Activated B cell treated with CpG ODN at 0.5 μM for 24 hours (primary cell): Measurements from ENCODE around the gene XAGE1B. TPM values are rescaled to one million over a fixed set of nuclear protein-coding genes. Genes with fewer than 3 reads are reported as not detected.
"Not testable (repeated sequence)": the region's sequence is repeated elsewhere in the genome, so short reads cannot be mapped to it uniquely, and the experiment has no call there.

Experiments used
- ATAC-seq: fragments of 200-7000 bp; cut with Tn5 transposase; one replicate; pipeline ENCODE4 v1.10.0; 2021; ENCODE audit warnings: low read depth, mild to moderate bottlenecking, moderate library complexity
- CTCF ChIA-PET: fragments of 350-600 bp; sonication (Branson Sonifier 250); formaldehyde crosslinking; loops from one replicate; lab custom pipeline; 2021; ENCODE audit warnings: antibody characterized with exemption; lab: Charles Lee
- POLR2A ChIA-PET: fragments of 350-600 bp; sonication (Branson Sonifier 250); formaldehyde crosslinking; loops from one replicate; lab custom pipeline; 2021; ENCODE audit warnings: antibody characterized with exemption; lab: Charles Lee
- DNase-seq: peaks from one replicate; pipeline ENCODE4 v3.0.0; 2022
- H3K27ac Mint-ChIP-seq: one replicate; pipeline ENCODE4 v1.8.0; 2020; ENCODE audit warnings: mixed read lengths
- H3K27me3 Mint-ChIP-seq: one replicate; pipeline ENCODE4 v1.8.0; 2021; ENCODE audit warnings: mixed read lengths
- H3K36me3 Mint-ChIP-seq: one replicate; pipeline ENCODE4 v1.8.0; 2021; ENCODE audit warnings: low read depth, mixed read lengths
- H3K4me1 Mint-ChIP-seq: one replicate; pipeline ENCODE4 v1.8.0; 2021; ENCODE audit warnings: mixed read lengths
- H3K4me3 Mint-ChIP-seq: one replicate; pipeline ENCODE4 v1.8.0; 2020; ENCODE audit warnings: mild to moderate bottlenecking, mixed read lengths
- H3K9me3 Mint-ChIP-seq: one replicate; pipeline ENCODE4 v1.8.0; 2020; ENCODE audit warnings: mixed read lengths
- intact Hi-C: fragments of 100-400 bp; cut with micrococcal nuclease; formaldehyde crosslinking; loops from one replicate; pipeline ENCODE4 v1.15.1; 2024
- total RNA-seq: library from RNA; stranded (reverse); gene quantifications from 2 replicates; pipeline ENCODE4 v1.2.3, GENCODE V29; 2022
- TF ChIP-seq, protein P1 (sequence below): fragments of 200-600 bp; IDR thresholded peaks from one replicate; pipeline ENCODE4 v1.8.0; 2022; ENCODE audit warnings: antibody characterized with exemption, mild to moderate bottlenecking

XAGE1B gene, protein sequence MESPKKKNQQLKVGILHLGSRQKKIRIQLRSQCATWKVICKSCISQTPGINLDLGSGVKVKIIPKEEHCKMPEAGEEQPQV
- total RNA-seq, result not detected in 2 replicates

DNA sequence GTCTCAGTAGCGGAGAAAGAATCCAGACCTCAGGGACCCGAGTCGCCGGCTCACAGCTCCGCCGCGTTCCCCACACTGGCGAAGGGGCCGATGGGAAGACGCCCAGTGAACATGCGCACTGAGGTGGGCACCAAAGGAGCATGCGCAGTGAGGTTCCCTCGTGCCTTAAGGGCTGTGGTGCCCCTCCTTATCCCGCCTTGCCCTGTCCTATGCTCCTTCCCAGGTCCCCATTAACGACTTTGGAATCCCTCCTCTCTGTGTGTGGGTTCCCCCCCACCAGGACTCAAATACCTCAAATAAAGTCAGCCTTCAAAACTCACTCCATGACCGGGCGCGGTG lies at the start of gene XAGE1B:
Gene XAGE1B, minus strand, starts transcription at position 77 of the 339 bp plus-strand sequence. CDS start 1,536 bp downstream, outside the sequence.
- CTCF ChIA-PET, H3K9me3 Mint-ChIP-seq, H3K27ac Mint-ChIP-seq, H3K36me3 Mint-ChIP-seq, H3K4me3 Mint-ChIP-seq, H3K4me1 Mint-ChIP-seq, DNase-seq, ATAC-seq, POLR2A ChIA-PET, H3K27me3 Mint-ChIP-seq, intact Hi-C loops: not testable (repeated sequence)

DNA sequence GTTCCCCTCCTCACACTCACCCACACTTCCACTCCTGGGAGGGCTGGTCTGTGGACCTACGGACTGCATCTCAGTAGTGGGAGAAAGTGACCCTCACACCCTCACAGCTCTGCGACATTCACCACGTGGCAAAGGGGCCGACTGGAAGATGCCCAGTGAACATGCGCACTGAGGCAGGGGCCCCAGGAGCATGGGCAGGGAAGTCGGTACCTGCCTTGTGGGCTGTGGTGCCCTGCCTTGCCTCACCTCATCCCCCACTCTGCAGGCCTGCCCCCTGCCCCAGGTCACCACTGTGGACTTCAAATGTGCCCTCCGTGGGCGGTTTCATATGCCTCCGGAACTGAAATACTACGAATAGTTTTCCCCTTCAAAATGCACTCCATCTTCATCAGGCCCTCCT lies 46.2 kb upstream of the XAGE1B start:
- ATAC-seq (no peak), DNase-seq (no peak)
- no peaks in the 10 kb centered on the region for H3K27me3 Mint-ChIP-seq
- CTCF ChIA-PET, result no interaction called here
- no peak overlapping the region for H3K4me3 Mint-ChIP-seq
- H3K9me3 Mint-ChIP-seq, result no peaks in the 10 kb centered on the region
- H3K36me3 Mint-ChIP-seq, result no peaks in the 10 kb centered on the region
- H3K27ac Mint-ChIP-seq, result no peak overlapping the region
- TF ChIP-seq, protein P1, sequence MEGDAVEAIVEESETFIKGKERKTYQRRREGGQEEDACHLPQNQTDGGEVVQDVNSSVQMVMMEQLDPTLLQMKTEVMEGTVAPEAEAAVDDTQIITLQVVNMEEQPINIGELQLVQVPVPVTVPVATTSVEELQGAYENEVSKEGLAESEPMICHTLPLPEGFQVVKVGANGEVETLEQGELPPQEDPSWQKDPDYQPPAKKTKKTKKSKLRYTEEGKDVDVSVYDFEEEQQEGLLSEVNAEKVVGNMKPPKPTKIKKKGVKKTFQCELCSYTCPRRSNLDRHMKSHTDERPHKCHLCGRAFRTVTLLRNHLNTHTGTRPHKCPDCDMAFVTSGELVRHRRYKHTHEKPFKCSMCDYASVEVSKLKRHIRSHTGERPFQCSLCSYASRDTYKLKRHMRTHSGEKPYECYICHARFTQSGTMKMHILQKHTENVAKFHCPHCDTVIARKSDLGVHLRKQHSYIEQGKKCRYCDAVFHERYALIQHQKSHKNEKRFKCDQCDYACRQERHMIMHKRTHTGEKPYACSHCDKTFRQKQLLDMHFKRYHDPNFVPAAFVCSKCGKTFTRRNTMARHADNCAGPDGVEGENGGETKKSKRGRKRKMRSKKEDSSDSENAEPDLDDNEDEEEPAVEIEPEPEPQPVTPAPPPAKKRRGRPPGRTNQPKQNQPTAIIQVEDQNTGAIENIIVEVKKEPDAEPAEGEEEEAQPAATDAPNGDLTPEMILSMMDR, result no peak
- intact Hi-C loops, result no loop called here
- POLR2A ChIA-PET, result no interaction called here
- H3K4me1 Mint-ChIP-seq, result no peaks in the 10 kb centered on the region

GRCh38 chrX:52558140-52558539 lies 41.3 kb upstream of the XAGE1B start:
- Mint-ChIP-seq H3K9me3 (no peaks in the 10 kb centered on the region), H3K4me3 (no peak overlapping the region), H3K27ac (no peak overlapping the region), H3K36me3 (no peaks in the 10 kb centered on the region), H3K27me3 (no peaks in the 10 kb centered on the region), H3K4me1 (no peaks in the 10 kb centered on the region)
- CTCF ChIA-PET, result no interaction called here
- DNase-seq (no peak), ATAC-seq (no peak)
- POLR2A ChIA-PET, result no interaction called here
- TF ChIP-seq, protein P1, result no peak
- intact Hi-C loops, result no loop called here

DNA sequence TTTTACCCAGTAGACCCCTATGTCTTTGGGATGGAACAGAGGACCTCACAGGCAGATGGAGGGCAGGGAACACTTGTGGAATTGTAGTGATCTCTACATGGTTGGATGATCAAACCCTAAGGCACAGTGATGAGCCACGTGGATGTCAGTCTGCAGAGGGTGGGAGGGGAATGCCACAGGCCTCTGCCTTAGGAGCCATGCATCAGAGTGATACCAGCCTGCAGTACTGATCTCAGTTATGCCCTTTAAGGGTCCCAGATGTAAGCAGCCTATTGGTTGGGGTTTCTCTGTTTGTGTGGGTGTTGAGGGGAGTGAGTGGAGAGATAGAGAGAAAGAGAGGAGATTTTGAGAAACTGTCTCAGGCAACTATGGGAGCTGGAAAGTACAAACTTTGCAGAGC lies 39.9 kb upstream of the XAGE1B start:
- Mint-ChIP-seq H3K27ac (no peak overlapping the region), H3K27me3 (no peaks in the 10 kb centered on the region), H3K9me3 (no peaks in the 10 kb centered on the region), H3K36me3 (no peaks in the 10 kb centered on the region), H3K4me1 (no peaks in the 10 kb centered on the region), H3K4me3 (no peak overlapping the region)
- TF ChIP-seq, protein P1, result no peak
- no peak for DNase-seq
- intact Hi-C loops, result no loop called here
- no peak for ATAC-seq
- POLR2A ChIA-PET, result no interaction called here
- CTCF ChIA-PET, result no interaction called here

DNA sequence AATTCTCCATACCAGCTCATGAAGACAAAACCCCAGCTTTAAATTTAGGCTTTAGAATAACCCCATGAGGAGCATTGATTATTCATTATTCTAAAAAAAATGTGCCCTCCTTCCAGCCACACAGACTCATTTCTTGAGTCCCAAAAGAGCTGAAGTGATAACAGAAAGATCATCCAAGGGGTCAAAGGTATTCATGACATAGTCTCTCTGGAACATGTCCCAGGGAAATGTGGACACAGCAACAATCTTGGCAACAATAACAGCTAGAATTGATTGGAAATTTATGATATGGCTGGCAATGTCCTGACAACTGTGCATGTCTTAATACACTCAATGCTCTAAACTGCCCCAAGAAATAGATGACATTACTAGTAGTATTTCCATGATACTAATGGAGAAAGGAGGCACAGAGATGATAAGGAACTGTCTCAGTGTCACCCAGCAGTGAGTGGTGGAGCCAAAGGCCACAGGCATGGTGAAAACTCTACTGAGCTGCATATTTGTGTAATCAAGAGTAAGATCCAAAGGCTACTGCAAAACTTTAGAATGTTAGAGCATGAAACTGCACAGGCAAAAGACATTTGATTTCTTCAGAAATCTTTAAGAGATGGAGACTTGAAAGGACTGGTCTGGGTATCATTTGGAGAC lies 37.3 kb upstream of the XAGE1B start:
- Mint-ChIP-seq H3K27me3 (no peaks in the 10 kb centered on the region), H3K27ac (no peak overlapping the region), H3K9me3 (no peaks in the 10 kb centered on the region), H3K4me3 (no peak overlapping the region), H3K4me1 (no peaks in the 10 kb centered on the region), H3K36me3 (no peaks in the 10 kb centered on the region)
- no peak for ATAC-seq
- POLR2A ChIA-PET, result no interaction called here
- intact Hi-C loops, result no loop called here
- no peak for DNase-seq
- CTCF ChIA-PET, result no interaction called here
- TF ChIP-seq, protein P1, result no peak

DNA sequence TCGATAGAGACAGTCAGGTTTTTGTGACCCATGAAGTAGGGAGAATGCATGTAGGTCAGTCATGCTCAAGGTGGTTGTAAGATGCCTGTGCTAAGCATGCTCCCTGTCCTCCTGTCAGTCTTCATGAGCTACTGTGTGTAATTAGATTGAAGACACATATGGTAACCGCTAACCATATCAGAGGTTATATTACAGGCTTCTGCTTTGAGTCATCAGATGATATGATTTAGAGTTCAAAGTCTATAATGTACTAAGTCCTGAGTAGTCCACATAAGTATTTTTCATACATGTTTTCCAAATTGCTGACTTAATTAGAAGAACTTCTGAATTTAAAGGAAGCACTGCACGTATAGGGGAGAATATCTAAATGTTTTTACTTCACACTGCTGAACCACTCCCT lies 31.9 kb upstream of the XAGE1B start:
- CTCF ChIA-PET, H3K36me3 Mint-ChIP-seq, H3K4me1 Mint-ChIP-seq, H3K27me3 Mint-ChIP-seq, H3K9me3 Mint-ChIP-seq, H3K4me3 Mint-ChIP-seq, DNase-seq, intact Hi-C loops, H3K27ac Mint-ChIP-seq, POLR2A ChIA-PET, ATAC-seq: not testable (repeated sequence)
